ENCODE results near the gene RUSF1.
"Not testable (repeated sequence)": the region's sequence is repeated elsewhere in the genome, so short reads cannot be mapped to it uniquely, and the experiment has no call there.

Gene RUSF1

DNA sequence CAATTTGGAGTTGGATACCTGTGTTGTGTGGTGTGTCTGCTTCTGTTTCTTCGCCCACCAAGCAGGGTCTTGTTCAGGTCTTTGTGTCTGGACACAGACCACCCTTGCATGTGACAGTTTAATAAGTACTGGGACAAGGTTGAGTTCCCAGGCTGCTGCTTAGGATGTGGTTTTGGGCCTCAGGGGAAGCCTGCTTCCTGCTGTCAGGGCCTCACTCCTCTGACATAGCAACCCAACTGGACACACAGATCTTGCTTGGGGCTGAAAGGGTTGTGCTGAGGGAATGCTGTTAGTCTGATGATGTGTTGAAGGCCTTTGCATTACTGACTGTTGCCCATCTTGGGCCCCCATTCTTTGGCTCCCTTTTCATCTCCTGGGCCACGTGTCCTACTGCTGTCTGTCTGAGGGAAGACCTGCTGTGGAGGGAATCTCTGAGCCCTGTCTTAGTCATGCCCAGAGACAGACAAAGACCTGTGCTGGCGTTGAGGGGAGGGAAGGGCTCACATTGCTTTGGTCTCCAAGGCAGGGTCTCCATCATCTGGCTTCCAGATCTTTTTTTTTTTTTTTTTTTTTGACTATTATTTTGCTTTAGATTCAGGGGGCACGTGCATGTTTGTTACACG, 40.9 kb downstream of the RUSF1 start:
- no peak for DNase-seq

DNA sequence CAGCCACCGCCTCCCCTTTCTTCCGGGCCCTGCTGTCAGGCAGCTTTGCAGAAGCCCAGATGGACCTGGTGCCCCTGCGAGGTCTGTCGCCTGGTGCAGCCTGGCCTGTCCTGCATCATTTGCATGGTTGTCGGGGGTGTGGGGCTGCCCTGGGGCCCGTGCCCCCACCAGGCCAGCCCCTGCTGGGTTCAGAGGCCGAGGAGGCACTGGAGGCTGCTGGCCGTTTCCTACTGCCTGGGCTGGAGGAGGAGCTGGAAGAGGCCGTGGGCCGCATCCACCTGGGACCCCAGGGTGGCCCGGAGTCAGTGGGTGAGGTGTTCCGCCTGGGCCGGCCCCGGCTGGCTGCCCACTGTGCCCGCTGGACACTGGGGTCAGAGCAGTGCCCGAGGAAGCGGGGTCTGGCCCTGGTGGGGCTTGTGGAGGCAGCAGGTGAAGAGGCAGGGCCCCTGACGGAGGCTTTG, 41.8 kb downstream of the RUSF1 start:
- DNase-seq = no peak

DNA sequence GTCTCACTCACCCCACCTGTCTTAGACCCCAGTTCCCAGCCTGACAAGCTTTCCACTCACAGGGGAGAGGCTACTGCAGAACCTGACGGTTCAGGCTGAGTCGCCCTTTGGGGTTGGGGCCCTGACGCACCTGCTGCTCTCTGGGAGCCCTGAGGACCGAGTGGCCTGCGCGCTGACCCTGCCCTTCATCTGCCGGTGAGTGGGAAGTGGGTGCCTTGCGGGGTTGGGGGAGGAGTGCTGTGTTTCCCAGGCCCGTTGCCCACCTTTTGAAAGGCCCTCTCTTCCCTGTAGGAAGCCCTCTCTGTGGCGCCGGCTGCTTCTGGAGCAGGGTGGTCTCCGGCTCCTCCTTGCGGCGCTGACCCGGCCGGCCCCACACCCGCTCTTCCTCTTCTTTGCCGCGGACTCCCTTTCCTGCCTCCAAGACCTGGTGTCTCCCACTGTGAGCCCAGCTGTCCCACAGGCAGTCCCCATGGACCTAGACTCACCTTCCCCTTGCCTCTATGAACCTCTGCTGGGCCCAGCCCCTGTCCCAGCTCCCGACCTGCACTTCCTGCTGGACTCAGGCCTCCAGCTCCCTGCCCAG, 42.3 kb downstream of the RUSF1 start:
- DNase-seq = no peak

DNA sequence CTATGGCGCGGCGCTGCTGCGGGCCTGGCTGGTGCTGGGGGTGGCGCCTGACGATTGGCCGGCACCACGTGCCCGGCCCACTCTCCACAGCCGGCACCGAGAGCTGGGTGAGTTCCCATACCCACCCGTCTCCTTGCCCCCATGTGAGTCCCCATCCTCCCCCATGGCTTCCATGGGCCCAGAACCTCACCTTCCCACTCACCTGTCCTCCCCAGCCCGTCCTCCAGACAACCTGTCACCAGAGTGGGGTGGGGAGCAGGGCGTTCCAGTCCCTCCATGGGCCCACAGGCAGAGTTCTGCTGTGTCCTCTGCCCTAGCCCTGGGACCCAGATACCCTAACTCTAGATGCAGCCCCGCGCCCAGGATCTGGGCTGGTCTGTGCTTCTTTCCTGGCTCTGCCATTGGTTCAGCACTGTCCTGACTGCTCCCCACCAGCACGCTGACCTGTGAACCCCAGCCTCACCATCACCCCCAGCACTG, 43.4 kb downstream of the RUSF1 start:
- DNase-seq = no peak

DNA sequence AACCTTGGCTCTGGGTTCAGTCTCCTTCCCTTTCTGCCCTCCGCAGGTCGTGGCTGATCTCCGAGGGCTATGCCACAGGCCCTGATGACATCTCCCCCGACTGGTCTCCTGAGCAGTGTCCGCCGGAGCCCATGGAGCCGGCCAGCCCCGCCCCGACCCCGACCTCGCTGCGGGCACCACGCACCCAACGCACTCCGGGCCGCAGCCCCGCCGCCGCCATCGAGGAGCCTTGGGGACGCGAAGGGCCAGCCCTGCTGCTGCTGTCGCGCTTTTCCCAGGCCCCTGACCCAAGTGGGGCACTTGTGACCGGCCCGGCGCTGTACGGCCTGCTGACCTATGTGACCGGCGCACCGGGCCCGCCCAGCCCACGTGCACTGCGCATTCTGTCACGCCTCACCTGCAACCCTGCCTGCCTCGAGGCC, 43.8 kb downstream of the RUSF1 start:
- no peak for DNase-seq

DNA sequence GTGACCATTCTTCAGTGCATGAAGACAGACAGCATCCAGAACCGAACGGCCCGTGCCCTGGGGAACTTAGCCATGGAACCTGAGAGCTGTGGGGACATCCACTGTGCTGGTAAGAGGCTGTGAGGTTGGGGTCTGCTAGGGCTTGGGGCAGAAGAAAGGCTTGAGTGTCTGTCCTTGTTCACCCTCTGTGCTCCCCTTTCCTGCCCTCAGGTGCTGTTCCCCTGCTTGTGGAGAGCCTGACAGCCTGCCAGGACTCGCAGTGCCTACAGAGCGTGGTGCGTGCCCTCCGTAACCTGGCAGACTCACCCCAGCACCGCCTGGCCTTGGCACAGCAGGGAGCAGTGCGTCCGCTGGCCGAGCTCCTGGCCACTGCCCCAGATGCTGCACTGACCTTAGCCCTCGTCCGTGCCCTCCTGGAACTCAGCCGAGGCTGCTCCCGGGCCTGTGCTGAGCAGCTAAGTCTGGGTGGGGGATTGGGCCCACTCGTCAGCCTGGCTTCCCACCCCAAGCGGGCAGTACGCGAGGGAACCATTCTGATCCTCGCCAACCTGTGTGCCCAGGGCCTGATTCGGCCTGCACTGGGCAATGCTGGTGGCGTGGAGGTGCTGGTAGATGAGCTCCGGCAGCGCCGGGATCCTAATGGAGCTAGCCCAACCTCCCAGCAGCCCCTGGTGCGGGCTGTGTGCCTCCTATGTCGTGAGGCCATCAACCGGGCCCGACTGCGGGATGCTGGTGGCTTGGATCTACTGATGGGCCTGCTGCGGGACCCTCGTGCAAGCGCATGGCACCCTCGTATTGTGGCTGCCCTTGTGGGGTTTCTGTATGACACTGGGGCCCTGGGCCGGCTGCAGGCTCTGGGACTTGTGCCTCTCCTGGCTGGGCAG, 46.0 kb downstream of the RUSF1 start:
- DNase-seq = no peak

DNA sequence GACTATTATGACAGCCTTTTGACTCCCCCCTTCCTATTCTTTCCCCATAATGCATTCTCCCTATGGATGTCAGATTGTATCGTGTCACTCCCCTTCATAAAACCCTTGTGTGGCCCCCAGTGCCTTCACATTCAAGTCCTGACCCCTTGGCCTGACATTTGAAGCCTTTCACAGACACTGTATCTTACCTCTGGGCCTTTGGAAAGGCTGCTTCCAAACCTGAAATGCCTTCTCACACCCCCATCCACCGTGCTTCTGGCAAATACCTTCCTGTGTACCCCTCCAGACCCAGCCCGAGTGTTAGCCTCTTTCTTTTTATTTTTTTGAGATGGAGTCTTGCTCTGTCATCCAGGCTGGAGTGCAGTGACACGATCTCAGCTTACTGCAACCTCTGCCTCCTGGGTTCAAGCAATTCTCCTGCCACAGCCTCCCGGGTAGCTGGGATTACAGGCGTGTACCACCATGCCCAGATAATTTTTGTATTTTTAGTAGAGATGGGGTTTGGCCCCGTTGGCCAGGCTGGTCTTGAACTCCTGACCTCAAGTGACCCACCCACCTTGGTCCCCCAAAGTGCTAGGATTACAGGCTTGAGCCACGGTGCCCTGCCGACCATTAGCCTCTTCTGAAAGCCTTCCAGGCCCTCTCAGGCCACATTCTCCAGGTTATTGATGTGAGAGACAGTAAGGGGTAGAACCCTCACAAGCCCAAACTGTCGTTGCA, 46.8 kb downstream of the RUSF1 start:
- no peak for DNase-seq

DNA sequence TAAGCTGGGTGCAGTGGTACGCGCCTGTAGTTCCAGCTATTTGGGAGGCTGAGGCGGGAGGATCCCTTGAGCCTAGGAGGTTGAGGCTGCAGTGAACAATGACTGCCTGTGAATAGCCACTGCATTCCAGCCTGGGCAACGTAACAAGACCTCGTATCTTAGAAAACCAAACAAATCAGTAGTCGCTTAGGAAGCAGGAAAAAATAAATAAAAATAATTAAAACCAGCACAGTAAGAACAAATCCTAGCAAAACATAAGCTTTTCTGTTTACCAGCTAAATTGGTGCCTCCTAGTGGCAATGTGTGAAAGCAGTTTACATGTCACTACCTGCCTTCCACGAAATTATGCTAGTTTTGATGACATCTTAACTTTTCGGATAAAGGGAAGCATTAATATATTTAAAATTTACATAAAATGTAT, 47.6 kb downstream of the RUSF1 start:
- DNase-seq = no peak

DNA sequence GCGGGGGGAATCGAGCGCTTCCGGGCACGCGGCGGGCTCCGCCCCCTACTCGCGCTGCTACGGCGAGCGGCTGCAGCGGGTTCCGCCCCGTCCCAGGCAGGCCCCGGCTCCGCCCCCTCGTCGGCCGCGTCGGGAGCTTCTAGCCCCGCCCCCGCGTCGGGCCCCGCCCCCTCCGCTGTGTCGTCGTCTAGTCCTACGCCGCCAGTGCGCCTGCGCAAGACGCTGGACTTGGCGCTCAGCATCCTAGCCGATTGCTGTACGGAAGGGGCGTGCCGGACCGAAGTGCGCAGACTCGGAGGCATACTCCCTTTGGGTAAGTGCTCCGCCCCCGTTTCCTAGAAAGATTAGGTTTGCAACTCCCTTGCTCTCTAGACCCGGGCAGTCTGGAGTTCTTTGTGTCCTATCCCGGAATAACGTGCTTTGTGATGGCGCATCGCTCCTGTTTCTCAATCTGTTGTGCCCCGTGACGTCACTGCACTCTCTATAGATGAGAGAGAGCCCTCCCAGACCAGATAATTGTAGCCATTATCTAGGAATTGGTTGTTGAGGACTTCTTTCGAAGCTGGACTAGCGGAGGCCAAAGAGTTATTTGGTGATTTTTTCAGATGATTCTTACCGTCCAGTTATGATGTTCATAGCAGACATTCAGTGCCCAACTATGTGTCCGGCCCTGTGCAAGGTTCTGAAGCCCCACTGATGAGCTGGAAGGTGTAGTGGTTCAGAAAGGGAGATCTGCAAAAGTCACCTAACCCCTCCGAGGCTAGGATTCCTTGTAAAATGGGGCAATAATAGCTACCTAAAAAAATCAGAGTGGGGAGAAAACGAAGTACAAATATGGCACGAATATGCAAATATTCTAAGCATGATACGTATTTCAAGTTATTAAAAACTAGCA, 48.3 kb downstream of the RUSF1 start:
- DNase-seq = peak; percentile 98

DNA sequence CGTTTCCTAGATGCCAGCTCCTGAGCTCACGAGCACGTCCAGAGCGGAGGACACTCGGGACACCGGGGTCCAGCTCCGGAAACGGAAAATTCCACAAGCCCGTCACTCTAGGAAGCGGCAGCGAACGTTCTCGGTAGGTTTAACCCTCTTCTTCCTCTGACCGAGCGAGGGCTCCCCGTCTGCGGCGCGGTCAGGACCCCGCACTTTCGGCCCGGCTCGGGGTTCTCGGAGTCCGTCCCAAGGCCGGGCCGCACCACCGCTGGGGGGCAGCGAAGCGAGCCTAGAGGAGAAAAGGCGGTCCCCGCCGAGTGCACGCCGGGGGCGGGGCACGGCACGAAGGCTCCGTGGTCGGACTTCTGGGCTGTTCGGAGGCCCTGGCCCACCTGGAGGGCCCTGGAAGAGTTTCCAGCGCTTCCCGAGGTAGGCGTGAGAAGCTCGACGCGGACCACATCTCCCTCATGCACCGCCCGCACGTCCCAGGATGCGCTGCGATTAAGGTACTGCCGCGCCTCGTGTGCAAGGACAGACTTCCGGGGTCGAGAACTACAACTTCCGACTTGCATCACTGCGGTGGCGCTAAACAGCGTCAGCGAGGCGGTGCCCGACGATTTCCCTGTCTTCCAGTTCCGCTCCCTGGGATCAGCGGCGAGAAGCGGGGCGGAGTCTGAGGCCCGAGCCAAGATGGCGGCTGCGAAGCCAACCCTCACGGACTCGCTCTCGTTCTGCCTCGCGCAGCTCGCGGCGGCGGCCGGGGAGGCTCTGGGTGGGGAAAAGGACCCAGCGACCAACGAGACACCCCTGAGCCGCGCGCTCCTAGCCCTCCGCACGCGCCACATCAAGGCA, 49.1 kb downstream of the RUSF1 start, which contains the start of gene ARMC5:
Gene ARMC5, plus strand, starts transcription at position 658 of the 843 bp plus-strand sequence. Its CDS starts 24 bp downstream, at position 682.
- peak; percentile 91 for DNase-seq

DNA sequence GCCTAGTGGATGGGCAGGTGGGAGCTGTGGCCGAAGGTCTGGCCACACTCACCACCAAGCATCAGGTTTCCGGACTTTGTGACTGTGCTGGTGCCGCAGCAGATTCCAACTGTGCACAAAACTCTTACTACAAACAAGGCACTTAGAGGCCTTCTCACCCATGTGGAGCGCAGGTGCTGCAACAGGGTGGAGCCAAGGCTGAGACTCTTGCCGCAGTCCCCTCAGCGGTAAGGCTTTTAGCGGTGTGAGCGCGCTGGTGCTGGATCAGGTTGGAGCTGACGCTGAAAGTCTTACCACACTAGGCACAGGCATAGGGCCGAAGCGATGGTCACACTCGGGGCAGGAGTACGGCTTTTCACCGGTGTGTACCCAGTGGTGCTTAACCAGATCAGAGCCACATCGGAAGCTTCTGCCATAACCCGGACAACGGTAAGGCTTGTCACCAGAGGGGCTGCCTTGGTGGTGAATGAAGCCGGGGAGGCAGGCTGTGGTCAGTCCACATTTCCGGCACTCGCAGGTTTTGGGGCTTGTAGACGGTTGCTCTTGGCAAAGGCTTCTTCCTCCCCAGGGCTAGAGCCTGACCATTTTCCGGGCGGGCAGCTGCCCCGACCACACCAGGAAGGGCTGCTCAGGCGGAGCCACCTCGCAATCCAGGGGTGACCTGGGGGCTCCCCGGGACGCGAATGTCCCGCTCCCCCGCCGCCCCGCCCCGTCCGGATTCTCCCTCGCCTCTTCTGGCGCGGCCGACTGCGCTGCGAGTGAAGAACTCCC, 49.9 kb downstream of the RUSF1 start:
- no peak for DNase-seq

DNA sequence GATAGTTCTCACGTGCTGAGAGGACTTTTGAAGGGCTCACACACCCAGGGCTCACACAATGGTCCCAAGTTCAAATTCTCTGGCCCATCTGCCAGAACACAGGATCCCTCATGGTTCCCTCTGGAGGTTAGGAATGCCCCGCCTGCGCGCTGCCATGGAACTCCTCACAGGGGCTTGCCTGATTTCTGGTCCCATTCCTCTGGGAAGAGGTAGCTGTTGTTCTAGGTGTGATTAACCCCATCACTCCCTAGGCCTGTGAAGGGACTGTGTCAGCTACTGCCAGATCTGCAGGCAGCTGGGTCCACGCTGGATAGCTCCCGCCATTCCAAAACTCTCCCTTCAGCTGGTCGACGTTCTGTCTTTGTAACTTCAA, 51.2 kb downstream of the RUSF1 start:
- no peak for DNase-seq

DNA sequence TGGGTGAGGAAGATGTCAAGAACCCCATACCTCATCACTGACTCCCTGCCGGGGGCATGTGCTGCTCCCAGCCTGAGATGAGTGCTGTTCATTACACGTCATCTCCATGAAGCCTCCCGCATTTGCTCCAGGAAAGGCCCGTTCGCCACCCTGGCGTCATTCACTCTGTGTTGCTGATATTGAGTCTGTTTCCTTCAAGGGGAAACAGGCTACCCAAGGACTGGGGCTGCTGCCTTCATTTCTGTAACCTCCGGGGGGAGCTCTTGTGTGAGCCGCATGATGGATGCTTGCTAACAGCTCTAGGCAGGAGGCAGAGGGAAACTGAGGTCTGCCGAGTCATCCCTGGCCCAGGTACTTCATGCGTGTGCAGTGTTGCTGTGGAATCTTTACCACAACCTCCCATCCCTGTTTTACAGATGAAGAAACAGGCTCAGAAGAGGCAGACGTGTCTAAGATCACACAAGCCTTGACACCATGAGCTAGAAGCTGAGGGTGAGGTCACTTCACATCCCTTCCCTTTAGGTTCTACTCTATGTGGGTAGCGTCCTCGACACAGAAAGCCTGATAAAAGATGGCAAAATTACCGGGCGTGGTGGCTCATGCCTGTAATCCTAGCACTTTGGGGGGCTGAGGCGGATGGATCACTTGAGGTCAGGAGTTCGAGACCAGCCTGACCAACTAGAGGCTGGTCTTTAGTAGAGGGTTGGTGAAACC, 52.4 kb downstream of the RUSF1 start:
- DNase-seq = no peak

DNA sequence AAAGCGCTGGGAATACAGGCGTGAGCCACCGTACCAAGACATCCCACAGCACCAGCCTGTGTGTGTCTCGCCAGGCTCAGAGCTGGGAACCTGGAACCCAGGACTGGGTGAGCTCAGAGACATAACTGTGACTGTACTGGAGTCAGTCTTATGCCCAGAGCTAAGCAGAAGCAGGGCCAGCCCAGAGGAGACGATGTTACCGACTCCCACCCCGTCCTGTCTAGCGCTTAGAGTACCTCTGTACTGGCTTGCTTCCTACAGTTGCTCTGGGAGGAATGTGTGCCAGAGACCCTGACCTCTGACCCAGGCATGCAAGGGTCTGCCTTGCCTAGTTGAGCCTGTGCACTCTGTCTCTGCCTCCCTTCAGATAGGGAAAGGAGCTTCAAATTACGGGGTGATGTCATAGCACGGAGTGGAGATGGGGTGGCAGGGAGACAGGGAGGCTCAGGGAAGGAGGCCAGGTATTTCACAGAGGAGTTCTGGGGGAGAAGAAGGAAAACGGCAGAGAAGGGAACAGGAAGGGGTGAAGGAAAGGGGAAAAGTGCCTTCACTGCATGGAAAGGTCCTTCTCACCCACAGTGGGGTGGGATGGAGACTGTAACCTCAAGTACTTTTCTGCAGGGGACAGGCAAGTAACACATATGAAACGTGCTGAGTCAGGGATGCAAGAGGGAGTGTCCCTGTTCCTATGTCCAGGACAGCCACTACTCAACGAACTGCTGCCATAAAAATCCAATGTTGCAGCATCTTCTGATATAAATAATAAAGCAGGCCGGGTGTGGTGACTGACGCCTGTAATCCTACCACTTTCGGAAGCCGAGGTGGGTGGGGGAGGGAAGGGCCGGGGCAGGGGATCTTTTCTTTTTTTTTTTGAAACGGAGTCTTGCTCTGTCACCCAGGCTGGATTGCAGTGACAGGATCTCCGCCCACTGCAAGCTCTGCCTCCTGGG, 54.7 kb downstream of the RUSF1 start:
- DNase-seq = no peak

DNA sequence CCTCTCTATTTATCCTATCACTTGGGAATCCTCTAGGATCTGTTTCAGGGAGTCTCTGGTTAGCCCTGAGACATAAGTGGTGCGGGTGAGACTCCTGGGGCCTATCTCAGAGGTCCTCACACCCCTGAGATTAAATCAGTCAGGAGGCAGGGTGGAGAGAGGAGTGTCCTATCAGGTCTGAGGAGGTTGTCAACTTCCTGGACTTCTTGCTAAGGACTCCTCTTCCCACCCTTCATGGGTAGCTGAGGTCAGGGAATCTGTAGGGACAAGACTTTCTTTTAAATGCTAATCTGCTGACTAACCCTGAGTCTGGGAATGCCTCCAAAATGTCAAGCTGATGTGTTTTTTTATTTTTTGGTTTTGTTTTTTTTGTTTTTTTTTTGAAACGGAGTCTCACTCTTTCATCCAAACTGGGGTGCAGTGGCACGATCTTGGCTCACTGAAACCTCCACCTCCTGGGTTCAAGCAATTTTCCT, 55.5 kb downstream of the RUSF1 start:
- DNase-seq = no peak

DNA sequence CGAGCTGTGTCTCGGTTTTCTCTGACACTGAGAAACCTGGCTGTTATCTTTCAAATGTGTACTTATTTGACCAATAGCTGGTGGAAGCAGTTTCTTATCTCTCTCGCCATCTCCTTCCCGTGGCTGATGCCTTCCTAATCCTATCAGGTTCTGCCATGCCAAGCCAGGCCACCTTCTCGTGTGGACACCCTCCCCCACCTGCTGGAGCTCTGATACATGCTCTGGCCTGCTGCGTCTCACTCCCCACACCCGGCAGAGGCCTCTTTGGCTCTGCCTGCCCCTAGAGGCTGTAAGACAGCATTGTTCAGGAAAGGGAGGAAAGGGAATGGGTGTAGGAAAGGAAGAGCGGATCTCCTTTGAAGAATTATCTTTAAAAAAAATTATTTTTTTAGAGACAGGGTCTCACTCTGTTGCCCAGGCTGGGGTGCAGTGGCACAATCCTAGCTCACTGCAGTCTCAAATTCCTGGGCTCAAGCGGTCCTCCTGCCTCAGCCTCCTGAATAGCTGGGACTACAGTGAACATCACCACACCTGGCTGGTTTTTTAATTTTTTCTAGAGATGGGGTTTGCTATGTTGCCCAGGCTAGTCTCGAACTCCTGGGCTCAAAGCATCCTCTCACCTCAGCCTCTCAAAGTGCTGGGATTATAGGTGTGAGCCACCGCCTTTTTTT, 56.4 kb downstream of the RUSF1 start:
- DNase-seq = no peak

DNA sequence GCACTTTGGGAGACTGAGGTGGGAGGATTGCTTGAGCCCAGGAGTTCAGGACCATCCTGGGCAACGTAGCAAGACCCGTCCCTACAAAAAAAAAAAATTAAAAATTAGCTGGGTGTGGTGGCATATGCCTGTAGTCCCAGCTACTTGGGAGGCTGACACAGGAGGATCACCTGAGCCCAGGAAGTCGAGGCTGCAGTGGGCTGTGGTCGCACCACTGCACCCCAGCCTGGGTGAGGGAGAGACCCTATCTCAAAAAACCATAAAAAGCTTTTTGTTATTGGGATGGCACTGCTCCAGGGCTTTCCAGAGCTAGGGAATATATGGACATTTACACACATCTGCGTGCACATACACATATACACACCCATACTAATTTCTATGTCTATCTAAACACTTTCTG, 57.0 kb downstream of the RUSF1 start:
- DNase-seq = no peak

DNA sequence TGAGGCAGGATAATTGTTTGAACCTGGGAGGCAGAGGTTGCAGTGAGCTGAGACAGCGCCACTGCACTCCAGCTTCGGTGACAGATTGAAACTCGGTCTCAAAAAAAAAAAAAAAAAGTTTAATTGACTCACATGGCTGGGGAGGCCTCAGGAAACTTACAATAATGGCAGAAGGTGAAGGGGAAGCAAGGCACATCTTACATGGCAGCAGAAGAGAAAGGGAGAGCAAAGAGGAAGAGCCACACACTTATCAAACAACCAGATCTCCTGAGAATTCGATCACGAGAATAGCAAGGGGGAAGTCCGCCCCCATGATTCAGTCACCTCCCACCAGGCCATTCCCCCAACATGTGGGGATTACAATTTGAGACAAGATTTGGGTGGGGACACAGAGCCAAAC, 62.3 kb downstream of the RUSF1 start:
- DNase-seq = not testable (repeated sequence)
